Activated CD8-positive, alpha-beta T cell treated with anti-CD3 and anti-CD28 coated beads, Interleukin-2, amount 10 ng/mL, durations not matched to agents 7 days and 5 days (primary cell): Measurements from ENCODE around the gene RNF128. TPM values are rescaled to one million over a fixed set of nuclear protein-coding genes. Genes with fewer than 3 reads are reported as not detected.

Experiments
- total RNA-seq, 2 experiments: library from RNA; stranded (reverse); gene quantifications; one replicate each; pipeline ENCODE4 v1.2.3, GENCODE V29; 2021

Gene RNF128
- total RNA-seq, 2 experiments from 2014 or later: not detected

Other genes starting within 250 kb of the RNF128 start
- gene RADX, start 114.7 kb upstream of the RNF128 start, total RNA-seq: 1 to 10 TPM; 3.6 to 4.3 TPM
- under 1 TPM; 0.23 to 0.40 TPM for gene TBC1D8B, start 76.0 kb downstream of the RNF128 start, total RNA-seq
- not detected for gene RIPPLY1, start 176.6 kb downstream of the RNF128 start, total RNA-seq
- not detected for gene CLDN2, start 193.7 kb downstream of the RNF128 start, total RNA-seq